HepG2 (cell line): ENCODE measurements around the gene MTHFD2L. TPM values are rescaled to one million over a fixed set of nuclear protein-coding genes. Genes with fewer than 3 reads are reported as not detected.

ENCODE experiments used
- EZH2 ChIP-seq: conservative IDR thresholded peaks from 2 replicates; pipeline ENCODE4 v1.6.1; 2012; ENCODE audit warnings: mild to moderate bottlenecking, low read depth, low read length, moderate library complexity
- GTF2F1 ChIP-seq: fragments of 150-350 bp; IDR thresholded peaks from 2 replicates; pipeline ENCODE4 v1.6.1; 2014; ENCODE audit warnings: low read length
- LCORL ChIP-seq, 2 experiments: fragments of 450-650 bp in 1 of 2; sonication (generic) in 1 of 2; formaldehyde crosslinking in 1 of 2; IDR thresholded peaks; 2 replicates each; pipeline versions ENCODE4 v1.5.0 to v1.6.1; 2017 to 2020; ENCODE audit warnings: antibody characterized with exemption in 1 of 2, missing genetic modification reagents in 1 of 2
- NFYC ChIP-seq: IDR thresholded peaks from 2 replicates; pipeline ENCODE4 v1.6.1; 2016; ENCODE audit warnings: missing genetic modification reagents, missing compliant biosample characterization
- NONO ChIP-seq, 2 experiments: fragments of 450-650 bp in 1 of 2; sonication (generic) in 1 of 2; formaldehyde crosslinking in 1 of 2; IDR thresholded peaks in 1 of 2; conservative IDR thresholded peaks in 1 of 2; 2 replicates each; pipeline versions ENCODE4 v1.6.1 to v1.8.0; 2017 to 2022; ENCODE audit warnings: mild to moderate bottlenecking in 1 of 2, missing genetic modification reagents in 1 of 2, moderate library complexity in 1 of 2
- RARG ChIP-seq: sonication (generic); formaldehyde crosslinking; IDR thresholded peaks from 2 replicates; pipeline ENCODE4 v1.4.0; 2020; ENCODE audit warnings: low read depth, mild to moderate bottlenecking, missing genetic modification reagents
- RFXANK ChIP-seq: IDR thresholded peaks from 2 replicates; pipeline ENCODE4 v1.6.1; 2016
- SSRP1 ChIP-seq: IDR thresholded peaks from 2 replicates; pipeline ENCODE4 v1.6.1; 2016; ENCODE audit warnings: control low read depth
- ZBTB42 ChIP-seq: sonication (generic); formaldehyde crosslinking; IDR thresholded peaks from 2 replicates; pipeline ENCODE4 v1.5.0; 2020; ENCODE audit warnings: mild to moderate bottlenecking, missing genetic modification reagents
- ZFP82 ChIP-seq: sonication (generic); formaldehyde crosslinking; IDR thresholded peaks from 2 replicates; pipeline ENCODE4 v1.5.1; 2020; ENCODE audit warnings: mild to moderate bottlenecking, missing genetic modification reagents, borderline replicate concordance
- ZNF101 ChIP-seq: sonication (generic); formaldehyde crosslinking; IDR thresholded peaks from 2 replicates; pipeline ENCODE4 v1.4.0; 2020; ENCODE audit warnings: mild to moderate bottlenecking, low read depth, missing genetic modification reagents, borderline replicate concordance
- ZNF460 ChIP-seq: sonication (generic); formaldehyde crosslinking; IDR thresholded peaks from 2 replicates; pipeline ENCODE4 v1.5.1; 2020; ENCODE audit warnings: missing genetic modification reagents, mild to moderate bottlenecking, borderline replicate concordance
- ZNF652 ChIP-seq: IDR thresholded peaks from 2 replicates; pipeline ENCODE4 v1.6.1; 2016; ENCODE audit warnings: low read depth, borderline replicate concordance
- ZNF746 ChIP-seq: sonication (generic); formaldehyde crosslinking; IDR thresholded peaks from 2 replicates; pipeline ENCODE4 v1.8.0; 2022; ENCODE audit warnings: mild to moderate bottlenecking, missing genetic modification reagents
- polyA plus RNA-seq, 8 experiments: library from polyadenylated mRNA; depleted of rRNA in 3 of 8; stranded (reverse) in 7 of 8; unstranded in 1 of 8; fragments of >200 nt; fragmentation: Illumina TruSeq in 4 of 8; extraction: Trizol in 4 of 8; gene quantifications; 2 replicates each; pipeline versions ENCODE4 v1.2.1 to v1.2.3, GENCODE V29; 2011 to 2016; ENCODE audit warnings: low read depth in 4 of 8, missing spikeins in 1 of 8, mixed read lengths in 1 of 8; ENCODE audit not compliant: insufficient read depth in 1 of 8
- total RNA-seq, 5 experiments: library from RNA; depleted of rRNA; stranded (reverse); fragments of >200 nt; fragmentation: Illumina TruSeq; extraction: Trizol; gene quantifications; 2 replicates each; pipeline ENCODE4 v1.2.3, GENCODE V29; 2016; ENCODE audit warnings: low read depth in 1 of 5
- TF ChIP-seq, protein P1 (sequence below): fragments of 450-650 bp; IDR thresholded peaks from 2 replicates; pipeline ENCODE4 v1.6.1; 2017
- TF ChIP-seq, protein P2 (sequence below): sonication (generic); formaldehyde crosslinking; IDR thresholded peaks from 2 replicates; pipeline ENCODE4 v1.5.1; 2020; ENCODE audit warnings: missing genetic modification reagents, mild to moderate bottlenecking, borderline replicate concordance
- TF ChIP-seq, protein P3 (sequence below): sonication (generic); formaldehyde crosslinking; IDR thresholded peaks from 2 replicates; pipeline ENCODE4 v1.5.1; 2020; ENCODE audit warnings: mild to moderate bottlenecking, missing genetic modification reagents, borderline replicate concordance
- TF ChIP-seq, protein P4 (sequence below): IDR thresholded peaks from 2 replicates; pipeline ENCODE4 v1.6.1; 2016; ENCODE audit warnings: low read depth, control low read depth
- TF ChIP-seq, protein P5 (sequence below): sonication (generic); formaldehyde crosslinking; conservative IDR thresholded peaks from 2 replicates; pipeline ENCODE4 v1.4.0; 2020; ENCODE audit warnings: mild to moderate bottlenecking, missing genetic modification reagents, moderate library complexity

The MTHFD2L gene
- total and polyA plus RNA-seq, 2 of the 13 experiments (the other 11 are each of a cell fraction or from before 2014, with no cell fraction given), result 10.5 to 14.9 TPM

DNA sequence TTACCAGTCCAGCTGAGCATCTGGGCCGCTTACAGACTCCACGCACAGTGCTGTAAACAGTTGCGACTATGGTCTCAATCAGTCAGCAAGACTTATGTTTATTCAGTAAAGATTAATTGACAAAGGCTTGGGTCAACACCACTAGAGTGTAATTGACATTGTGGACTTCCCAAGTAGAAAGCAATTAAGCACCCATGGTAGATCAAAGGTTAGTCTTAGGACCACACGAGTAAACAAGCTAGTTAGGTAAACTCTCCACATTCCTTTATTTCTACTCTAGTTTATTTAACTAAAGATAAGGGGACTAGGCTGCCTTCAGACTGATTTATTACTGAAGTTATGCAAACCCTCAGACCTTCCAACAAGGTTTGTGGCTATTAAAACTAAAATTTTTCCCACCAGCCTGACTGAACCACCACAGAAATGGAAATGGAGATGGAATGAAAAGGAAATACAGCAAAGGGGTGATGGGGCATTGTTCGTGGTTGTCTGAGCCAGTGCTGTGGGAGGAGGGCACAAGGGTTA, 44.2 kb downstream of the MTHFD2L start (continued):
- TF ChIP-seq, protein P1, sequence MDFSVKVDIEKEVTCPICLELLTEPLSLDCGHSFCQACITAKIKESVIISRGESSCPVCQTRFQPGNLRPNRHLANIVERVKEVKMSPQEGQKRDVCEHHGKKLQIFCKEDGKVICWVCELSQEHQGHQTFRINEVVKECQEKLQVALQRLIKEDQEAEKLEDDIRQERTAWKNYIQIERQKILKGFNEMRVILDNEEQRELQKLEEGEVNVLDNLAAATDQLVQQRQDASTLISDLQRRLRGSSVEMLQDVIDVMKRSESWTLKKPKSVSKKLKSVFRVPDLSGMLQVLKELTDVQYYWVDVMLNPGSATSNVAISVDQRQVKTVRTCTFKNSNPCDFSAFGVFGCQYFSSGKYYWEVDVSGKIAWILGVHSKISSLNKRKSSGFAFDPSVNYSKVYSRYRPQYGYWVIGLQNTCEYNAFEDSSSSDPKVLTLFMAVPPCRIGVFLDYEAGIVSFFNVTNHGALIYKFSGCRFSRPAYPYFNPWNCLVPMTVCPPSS, result no peak
- TF ChIP-seq ZFP82 (CRISPR knock-in tag) (no peak), SSRP1 (CRISPR knock-in tag) (0 out of 2 replicates have a peak, but pooled peaks have one; percentile 42), ZBTB42 (CRISPR knock-in tag) (no peak), LCORL (IDR thresholded peaks at IDR 0.05) (no peak; the same call in 1 of the 2 replicates), LCORL (CRISPR knock-in tag; IDR thresholded peaks at IDR 0.05) (peak; percentile 78), NONO (IDR thresholded peaks at IDR 0.05) (no peak), NONO (CRISPR knock-in tag; conservative IDR thresholded peaks at IDR 0.05) (peak; percentile 73), ZNF652 (CRISPR knock-in tag) (peak; percentile 50; the same call in 1 of the 2 replicates), NFYC (CRISPR knock-in tag) (no peak), RARG (CRISPR knock-in tag) (no peak), ZNF746 (CRISPR knock-in tag) (0 out of 2 replicates have a peak, but pooled peaks have one; percentile 47), RFXANK (0 out of 2 replicates have a peak, but pooled peaks have one; percentile 50), ZNF460 (CRISPR knock-in tag) (no peak), ZNF101 (CRISPR knock-in tag) (no peak), EZH2 (no peak), GTF2F1 (no peak)
- TF ChIP-seq, protein P2, sequence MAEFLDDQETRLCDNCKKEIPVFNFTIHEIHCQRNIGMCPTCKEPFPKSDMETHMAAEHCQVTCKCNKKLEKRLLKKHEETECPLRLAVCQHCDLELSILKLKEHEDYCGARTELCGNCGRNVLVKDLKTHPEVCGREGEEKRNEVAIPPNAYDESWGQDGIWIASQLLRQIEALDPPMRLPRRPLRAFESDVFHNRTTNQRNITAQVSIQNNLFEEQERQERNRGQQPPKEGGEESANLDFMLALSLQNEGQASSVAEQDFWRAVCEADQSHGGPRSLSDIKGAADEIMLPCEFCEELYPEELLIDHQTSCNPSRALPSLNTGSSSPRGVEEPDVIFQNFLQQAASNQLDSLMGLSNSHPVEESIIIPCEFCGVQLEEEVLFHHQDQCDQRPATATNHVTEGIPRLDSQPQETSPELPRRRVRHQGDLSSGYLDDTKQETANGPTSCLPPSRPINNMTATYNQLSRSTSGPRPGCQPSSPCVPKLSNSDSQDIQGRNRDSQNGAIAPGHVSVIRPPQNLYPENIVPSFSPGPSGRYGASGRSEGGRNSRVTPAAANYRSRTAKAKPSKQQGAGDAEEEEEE, result no peak
- TF ChIP-seq, protein P3, sequence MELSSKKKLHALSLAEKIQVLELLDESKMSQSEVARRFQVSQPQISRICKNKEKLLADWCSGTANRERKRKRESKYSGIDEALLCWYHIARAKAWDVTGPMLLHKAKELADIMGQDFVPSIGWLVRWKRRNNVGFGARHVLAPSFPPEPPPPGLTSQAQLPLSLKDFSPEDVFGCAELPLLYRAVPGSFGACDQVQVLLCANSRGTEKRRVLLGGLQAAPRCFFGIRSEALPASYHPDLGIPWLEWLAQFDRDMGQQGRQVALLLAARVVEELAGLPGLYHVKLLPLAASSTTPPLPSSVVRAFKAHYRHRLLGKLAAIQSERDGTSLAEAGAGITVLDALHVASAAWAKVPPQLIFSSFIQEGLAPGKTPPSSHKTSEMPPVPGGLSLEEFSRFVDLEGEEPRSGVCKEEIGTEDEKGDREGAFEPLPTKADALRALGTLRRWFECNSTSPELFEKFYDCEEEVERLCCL, result no peak
- TF ChIP-seq, protein P4, sequence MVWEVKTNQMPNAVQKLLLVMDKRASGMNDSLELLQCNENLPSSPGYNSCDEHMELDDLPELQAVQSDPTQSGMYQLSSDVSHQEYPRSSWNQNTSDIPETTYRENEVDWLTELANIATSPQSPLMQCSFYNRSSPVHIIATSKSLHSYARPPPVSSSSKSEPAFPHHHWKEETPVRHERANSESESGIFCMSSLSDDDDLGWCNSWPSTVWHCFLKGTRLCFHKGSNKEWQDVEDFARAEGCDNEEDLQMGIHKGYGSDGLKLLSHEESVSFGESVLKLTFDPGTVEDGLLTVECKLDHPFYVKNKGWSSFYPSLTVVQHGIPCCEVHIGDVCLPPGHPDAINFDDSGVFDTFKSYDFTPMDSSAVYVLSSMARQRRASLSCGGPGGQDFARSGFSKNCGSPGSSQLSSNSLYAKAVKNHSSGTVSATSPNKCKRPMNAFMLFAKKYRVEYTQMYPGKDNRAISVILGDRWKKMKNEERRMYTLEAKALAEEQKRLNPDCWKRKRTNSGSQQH (CRISPR knock-in tag), result peak; percentile 75; the same call in 1 of the 2 replicates
- TF ChIP-seq, protein P5, sequence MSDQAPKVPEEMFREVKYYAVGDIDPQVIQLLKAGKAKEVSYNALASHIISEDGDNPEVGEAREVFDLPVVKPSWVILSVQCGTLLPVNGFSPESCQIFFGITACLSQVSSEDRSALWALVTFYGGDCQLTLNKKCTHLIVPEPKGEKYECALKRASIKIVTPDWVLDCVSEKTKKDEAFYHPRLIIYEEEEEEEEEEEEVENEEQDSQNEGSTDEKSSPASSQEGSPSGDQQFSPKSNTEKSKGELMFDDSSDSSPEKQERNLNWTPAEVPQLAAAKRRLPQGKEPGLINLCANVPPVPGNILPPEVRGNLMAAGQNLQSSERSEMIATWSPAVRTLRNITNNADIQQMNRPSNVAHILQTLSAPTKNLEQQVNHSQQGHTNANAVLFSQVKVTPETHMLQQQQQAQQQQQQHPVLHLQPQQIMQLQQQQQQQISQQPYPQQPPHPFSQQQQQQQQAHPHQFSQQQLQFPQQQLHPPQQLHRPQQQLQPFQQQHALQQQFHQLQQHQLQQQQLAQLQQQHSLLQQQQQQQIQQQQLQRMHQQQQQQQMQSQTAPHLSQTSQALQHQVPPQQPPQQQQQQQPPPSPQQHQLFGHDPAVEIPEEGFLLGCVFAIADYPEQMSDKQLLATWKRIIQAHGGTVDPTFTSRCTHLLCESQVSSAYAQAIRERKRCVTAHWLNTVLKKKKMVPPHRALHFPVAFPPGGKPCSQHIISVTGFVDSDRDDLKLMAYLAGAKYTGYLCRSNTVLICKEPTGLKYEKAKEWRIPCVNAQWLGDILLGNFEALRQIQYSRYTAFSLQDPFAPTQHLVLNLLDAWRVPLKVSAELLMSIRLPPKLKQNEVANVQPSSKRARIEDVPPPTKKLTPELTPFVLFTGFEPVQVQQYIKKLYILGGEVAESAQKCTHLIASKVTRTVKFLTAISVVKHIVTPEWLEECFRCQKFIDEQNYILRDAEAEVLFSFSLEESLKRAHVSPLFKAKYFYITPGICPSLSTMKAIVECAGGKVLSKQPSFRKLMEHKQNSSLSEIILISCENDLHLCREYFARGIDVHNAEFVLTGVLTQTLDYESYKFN, result peak; percentile 94
